ENCODE results near the gene TMCO5A.
"Not testable (repeated sequence)": the region's sequence is repeated elsewhere in the genome, so short reads cannot be mapped to it uniquely, and the experiment has no call there.

The TMCO5A gene

GRCh38 chr15:37931868-37932267 is 2.6 kb upstream of the TMCO5A start:
- no peaks in the 10 kb centered on the region for H3K4me1 Mint-ChIP-seq
- H3K27me3 Mint-ChIP-seq = peaks cover 3% of the 10 kb centered on the region
- no peak for DNase-seq (ENCODE audit: low spot score in 2 of 2)
- H3K9me3 Mint-ChIP-seq = no peaks in the 10 kb centered on the region
- no peaks in the 10 kb centered on the region for H3K36me3 Mint-ChIP-seq
- no peak overlapping the region for H3K27ac Mint-ChIP-seq
- no peak overlapping the region for H3K4me3 Mint-ChIP-seq
- ATAC-seq (ENCODE audit: low read depth) = no peak

DNA sequence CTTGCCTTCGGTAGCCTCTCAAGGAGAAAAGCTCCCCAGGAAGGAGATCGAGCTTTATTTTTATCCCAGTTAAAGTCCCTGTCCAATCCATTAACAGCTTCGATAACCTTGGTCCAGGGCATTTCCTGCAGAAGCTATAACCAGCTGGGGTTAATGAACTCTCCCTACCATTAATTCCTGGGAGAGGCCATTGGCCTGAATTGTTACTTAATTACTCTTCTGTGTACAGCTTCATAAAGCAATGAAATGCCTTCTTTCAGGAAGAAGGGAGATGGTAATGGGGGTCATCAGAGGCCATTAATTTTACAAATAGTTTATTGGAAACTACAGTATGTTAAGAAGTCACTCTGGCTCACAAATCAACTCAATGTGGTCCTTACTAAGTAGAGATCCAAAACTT is 1.9 kb upstream of the TMCO5A start:
- H3K27me3 Mint-ChIP-seq = peaks cover 3% of the 10 kb centered on the region
- H3K27ac Mint-ChIP-seq = no peak overlapping the region
- ATAC-seq (ENCODE audit: low read depth) (no peak), DNase-seq (ENCODE audit: low spot score in 2 of 2) (no peak)
- no peaks in the 10 kb centered on the region for H3K36me3 Mint-ChIP-seq
- no peaks in the 10 kb centered on the region for H3K9me3 Mint-ChIP-seq
- H3K4me3 Mint-ChIP-seq = no peak overlapping the region
- no peaks in the 10 kb centered on the region for H3K4me1 Mint-ChIP-seq

GRCh38 chr15:37933666-37934065 is 774 bp upstream of the TMCO5A start:
- H3K36me3 Mint-ChIP-seq = no peaks in the 10 kb centered on the region
- H3K9me3 Mint-ChIP-seq = no peaks in the 10 kb centered on the region
- no peak overlapping the region for H3K4me3 Mint-ChIP-seq
- H3K4me1 Mint-ChIP-seq = no peaks in the 10 kb centered on the region
- ATAC-seq (ENCODE audit: low read depth) (no peak), DNase-seq (ENCODE audit: low spot score in 2 of 2) (no peak)
- peaks cover 3% of the 10 kb centered on the region for H3K27me3 Mint-ChIP-seq
- H3K27ac Mint-ChIP-seq = no peak overlapping the region

DNA sequence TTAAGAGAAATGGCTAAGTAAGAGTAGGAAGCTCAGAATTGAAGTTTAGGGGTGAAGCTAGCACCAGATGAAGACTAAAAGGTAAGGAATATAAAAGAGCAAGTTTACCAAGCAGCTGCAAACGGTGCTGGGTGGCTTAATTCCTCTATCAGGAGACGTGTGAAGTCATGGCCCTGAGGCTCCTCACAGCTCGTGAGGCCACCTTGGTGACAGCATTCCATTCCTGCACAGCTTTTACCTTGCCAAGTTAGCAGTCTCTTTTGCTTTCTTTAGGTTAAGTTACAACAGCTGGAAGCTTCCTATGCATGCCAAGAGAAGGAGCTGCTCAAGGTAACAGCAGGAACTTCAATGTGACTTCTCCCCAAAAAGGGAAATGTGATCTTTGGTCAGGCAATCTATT is 6.4 kb downstream of the TMCO5A start:
- no peaks in the 10 kb centered on the region for H3K4me1 Mint-ChIP-seq
- H3K9me3 Mint-ChIP-seq = peaks cover 1% of the 10 kb centered on the region
- no peaks in the 10 kb centered on the region for H3K36me3 Mint-ChIP-seq
- ATAC-seq (ENCODE audit: low read depth) = no peak
- H3K27me3 Mint-ChIP-seq = peaks cover 5% of the 10 kb centered on the region
- no peak for DNase-seq (ENCODE audit: low spot score in 2 of 2)
- H3K27ac Mint-ChIP-seq = no peak overlapping the region
- no peak overlapping the region for H3K4me3 Mint-ChIP-seq

GRCh38 chr15:37941779-37942178 is 7.3 kb downstream of the TMCO5A start:
- Mint-ChIP-seq H3K27me3 (peaks cover 3% of the 10 kb centered on the region), H3K9me3 (peaks cover 3% of the 10 kb centered on the region), H3K36me3 (no peaks in the 10 kb centered on the region), H3K27ac (no peak overlapping the region), H3K4me1 (no peaks in the 10 kb centered on the region), H3K4me3 (no peak overlapping the region)
- ATAC-seq (ENCODE audit: low read depth) (no peak), DNase-seq (ENCODE audit: low spot score in 2 of 2) (no peak)

GRCh38 chr15:37951999-37952398 is 17.6 kb downstream of the TMCO5A start:
- Mint-ChIP-seq H3K4me3 (no peak overlapping the region), H3K9me3 (peaks cover 2% of the 10 kb centered on the region), H3K27me3 (peaks cover 10% of the 10 kb centered on the region), H3K4me1 (no peaks in the 10 kb centered on the region), H3K27ac (no peak overlapping the region), H3K36me3 (no peaks in the 10 kb centered on the region)
- ATAC-seq (ENCODE audit: low read depth) = no peak
- no peak for DNase-seq (ENCODE audit: low spot score in 2 of 2)

DNA sequence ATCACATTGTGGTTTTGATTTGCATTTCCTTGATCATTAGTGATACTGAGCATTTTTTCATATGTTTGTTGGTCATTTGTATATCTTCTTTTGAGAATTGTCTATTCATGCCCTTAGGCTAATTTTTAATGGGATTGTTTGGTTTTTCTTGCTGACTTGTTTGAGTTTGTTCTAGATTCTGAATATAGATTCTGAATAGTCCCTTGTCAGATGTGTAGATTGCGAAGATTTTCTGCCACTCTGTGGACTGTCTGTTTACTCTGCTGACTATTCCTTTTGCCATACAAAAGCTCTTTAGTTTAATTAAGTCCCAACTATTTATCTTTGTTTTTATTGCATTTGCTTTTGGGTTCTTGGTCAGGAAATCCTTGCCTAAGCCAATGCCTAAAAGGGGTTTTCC is 26.3 kb downstream of the TMCO5A start:
- ATAC-seq (ENCODE audit: low read depth); H3K27me3 Mint-ChIP-seq; H3K36me3 Mint-ChIP-seq; H3K4me1 Mint-ChIP-seq; H3K9me3 Mint-ChIP-seq; H3K4me3 Mint-ChIP-seq; DNase-seq (ENCODE audit: low spot score in 2 of 2); H3K27ac Mint-ChIP-seq: not testable (repeated sequence)

DNA sequence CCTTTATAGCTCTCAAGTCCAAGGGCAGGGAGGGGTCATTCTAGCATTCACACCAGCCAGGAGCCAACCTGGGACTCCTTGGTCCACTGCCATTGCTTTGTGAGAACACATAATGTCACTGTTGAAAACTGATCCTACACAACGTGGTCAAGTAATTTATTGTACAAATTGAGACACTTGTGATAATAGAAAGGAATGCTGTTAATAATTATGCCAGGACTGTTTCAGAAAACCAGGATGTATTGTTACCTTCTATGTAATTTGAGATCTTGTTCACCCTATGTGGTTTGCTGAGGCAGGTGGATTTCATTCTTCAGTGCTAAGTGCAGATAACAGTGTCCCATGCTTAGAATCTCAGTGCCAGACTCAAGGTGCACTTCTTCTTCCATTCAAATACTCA is 33.3 kb downstream of the TMCO5A start:
- Mint-ChIP-seq H3K27ac (no peak overlapping the region), H3K27me3 (peaks cover 5% of the 10 kb centered on the region), H3K36me3 (no peaks in the 10 kb centered on the region), H3K9me3 (peaks cover 4% of the 10 kb centered on the region), H3K4me1 (no peaks in the 10 kb centered on the region), H3K4me3 (no peak overlapping the region)
- no peak for DNase-seq (ENCODE audit: low spot score in 2 of 2)
- ATAC-seq (ENCODE audit: low read depth) = no peak

GRCh38 chr15:37973856-37974255 is 39.4 kb downstream of the TMCO5A start:
- DNase-seq (ENCODE audit: low spot score in 2 of 2) = no peak
- peaks cover 2% of the 10 kb centered on the region for H3K9me3 Mint-ChIP-seq

GRCh38 chr15:37978231-37978630 is 43.8 kb downstream of the TMCO5A start:
- no peak overlapping the region for H3K4me3 Mint-ChIP-seq
- H3K9me3 Mint-ChIP-seq = no peaks in the 10 kb centered on the region
- H3K27me3 Mint-ChIP-seq = peaks cover 7% of the 10 kb centered on the region
- DNase-seq (ENCODE audit: low spot score in 2 of 2) (no peak), ATAC-seq (ENCODE audit: low read depth) (no peak)
- no peaks in the 10 kb centered on the region for H3K36me3 Mint-ChIP-seq
- H3K4me1 Mint-ChIP-seq = no peaks in the 10 kb centered on the region
- H3K27ac Mint-ChIP-seq = no peak overlapping the region

More at GRCh38 chr15:37973856-37974255, 39.4 kb downstream of the TMCO5A start:
- H3K27me3 Mint-ChIP-seq = peaks cover 5% of the 10 kb centered on the region
- no peak overlapping the region for H3K27ac Mint-ChIP-seq
- H3K4me1 Mint-ChIP-seq = no peaks in the 10 kb centered on the region
- no peaks in the 10 kb centered on the region for H3K36me3 Mint-ChIP-seq
- no peak overlapping the region for H3K4me3 Mint-ChIP-seq
- no peak for ATAC-seq (ENCODE audit: low read depth)

DNA sequence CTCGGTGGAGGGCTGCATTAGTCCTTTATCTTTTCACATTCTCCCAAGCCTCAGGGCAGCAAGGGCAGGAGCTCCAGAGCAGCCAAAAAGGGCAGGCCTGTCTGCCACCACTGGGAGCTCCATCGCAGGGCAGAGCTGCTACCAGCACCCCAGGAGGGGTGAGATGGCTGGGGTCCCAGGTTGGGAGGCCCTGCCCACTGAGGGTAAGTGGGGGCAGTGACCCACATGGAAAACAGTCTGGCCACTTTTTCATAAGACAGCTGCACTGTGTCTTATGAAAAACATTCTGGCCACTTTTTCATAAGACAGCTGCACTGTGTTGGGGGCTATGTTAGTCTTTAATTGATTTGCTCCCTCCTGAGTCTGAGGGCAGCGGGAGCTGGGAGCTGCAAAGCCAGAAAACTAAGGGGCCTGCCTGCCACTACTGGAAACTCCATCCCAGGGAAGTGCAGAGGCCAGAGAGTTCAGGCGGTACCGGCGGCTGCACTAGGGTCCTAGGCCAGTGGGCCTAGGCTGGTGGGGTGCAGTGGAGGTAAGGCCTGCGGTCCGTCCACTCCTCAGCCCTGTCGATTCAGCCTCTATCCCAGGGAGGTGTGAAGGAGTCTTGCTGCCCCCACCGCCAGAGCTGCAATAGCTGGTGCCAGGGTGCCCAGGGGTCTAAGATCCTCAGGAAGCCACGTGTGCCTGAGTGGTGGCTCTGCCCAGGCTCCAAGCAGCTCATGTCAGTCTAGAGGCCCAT is 45.4 kb downstream of the TMCO5A start:
- H3K4me1 Mint-ChIP-seq = no peaks in the 10 kb centered on the region
- no peak overlapping the region for H3K27ac Mint-ChIP-seq
- H3K27me3 Mint-ChIP-seq = peaks cover 7% of the 10 kb centered on the region
- DNase-seq (ENCODE audit: low spot score in 2 of 2) (no peak), ATAC-seq (ENCODE audit: low read depth) (no peak)
- no peak overlapping the region for H3K4me3 Mint-ChIP-seq
- H3K9me3 Mint-ChIP-seq = no peaks in the 10 kb centered on the region
- no peaks in the 10 kb centered on the region for H3K36me3 Mint-ChIP-seq

DNA sequence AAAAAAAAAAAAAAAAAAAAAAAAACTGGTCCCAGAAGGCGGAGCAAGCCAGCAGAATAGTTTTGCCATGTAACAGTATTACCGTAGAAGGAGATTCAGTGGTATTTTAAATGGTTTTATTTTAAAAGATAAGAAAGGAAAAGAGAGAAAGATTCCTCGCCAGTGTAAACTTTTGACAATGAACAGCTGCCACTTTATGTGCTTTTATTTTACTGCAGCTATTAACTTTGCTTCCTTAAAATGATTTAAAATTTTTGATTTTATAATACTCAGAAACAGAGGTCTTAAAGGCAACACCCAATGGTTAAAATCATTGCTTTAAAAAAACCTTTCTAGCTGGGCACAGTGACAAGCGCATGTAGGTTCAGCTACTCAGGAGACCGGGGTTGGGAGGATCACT is 46.8 kb downstream of the TMCO5A start:
- peaks cover 7% of the 10 kb centered on the region for H3K27me3 Mint-ChIP-seq
- H3K4me1 Mint-ChIP-seq = no peaks in the 10 kb centered on the region
- ATAC-seq (ENCODE audit: low read depth) = no peak
- H3K27ac Mint-ChIP-seq = no peak overlapping the region
- DNase-seq (ENCODE audit: low spot score in 2 of 2) = no peak
- H3K36me3 Mint-ChIP-seq = no peaks in the 10 kb centered on the region
- no peak overlapping the region for H3K4me3 Mint-ChIP-seq
- no peaks in the 10 kb centered on the region for H3K9me3 Mint-ChIP-seq

GRCh38 chr15:37981775-37982174 is 47.3 kb downstream of the TMCO5A start:
- Mint-ChIP-seq H3K27ac (no peak overlapping the region), H3K36me3 (no peaks in the 10 kb centered on the region), H3K4me1 (no peaks in the 10 kb centered on the region), H3K27me3 (peaks cover 7% of the 10 kb centered on the region), H3K4me3 (no peak overlapping the region), H3K9me3 (no peaks in the 10 kb centered on the region)
- ATAC-seq (ENCODE audit: low read depth) (no peak), DNase-seq (ENCODE audit: low spot score in 2 of 2) (no peak)

GRCh38 chr15:37984368-37984767 is 49.9 kb downstream of the TMCO5A start:
- DNase-seq (ENCODE audit: low spot score in 2 of 2) = no peak
- Mint-ChIP-seq H3K4me3 (no peak overlapping the region), H3K36me3 (peaks cover 3% of the 10 kb centered on the region), H3K4me1 (no peaks in the 10 kb centered on the region), H3K27me3 (peaks cover 2% of the 10 kb centered on the region), H3K9me3 (peaks cover 6% of the 10 kb centered on the region), H3K27ac (no peak overlapping the region)
- no peak for ATAC-seq (ENCODE audit: low read depth)
